Activated CD4-positive, alpha-beta T cell treated with anti-CD3 and anti-CD28 coated beads for 24 hours (primary cell): ENCODE measurements around the gene ATXN1.

Source experiments
- DNase-seq, 2 donors: peaks; one replicate each; pipeline ENCODE4 v3.0.0-alpha.2; 2020; ENCODE audit warnings: low read depth in 2 of 2

Gene ATXN1

DNA sequence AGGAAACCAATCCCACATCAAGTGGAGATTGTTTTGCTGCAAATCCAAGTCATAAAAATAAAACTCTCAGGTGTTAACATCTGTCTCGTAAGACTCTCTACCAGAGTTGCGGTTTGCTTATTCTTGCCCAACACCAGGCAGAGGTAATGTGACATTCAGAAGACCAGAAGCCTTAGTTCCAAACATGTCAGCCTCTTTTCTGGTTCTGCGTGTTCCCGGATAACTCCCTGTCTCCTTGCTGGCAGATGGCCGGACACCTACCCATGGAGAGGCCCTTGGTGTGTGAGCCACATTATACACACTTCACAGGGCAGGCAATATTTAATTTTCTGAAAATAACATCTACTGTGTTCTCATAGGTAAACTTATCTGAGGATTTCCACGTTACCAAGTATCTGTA lies 449.5 kb downstream of the ATXN1 start:
- no peak for DNase-seq

GRCh38 chr6:16306334-16306733 lies 454.9 kb downstream of the ATXN1 start:
- no peak for DNase-seq

DNA sequence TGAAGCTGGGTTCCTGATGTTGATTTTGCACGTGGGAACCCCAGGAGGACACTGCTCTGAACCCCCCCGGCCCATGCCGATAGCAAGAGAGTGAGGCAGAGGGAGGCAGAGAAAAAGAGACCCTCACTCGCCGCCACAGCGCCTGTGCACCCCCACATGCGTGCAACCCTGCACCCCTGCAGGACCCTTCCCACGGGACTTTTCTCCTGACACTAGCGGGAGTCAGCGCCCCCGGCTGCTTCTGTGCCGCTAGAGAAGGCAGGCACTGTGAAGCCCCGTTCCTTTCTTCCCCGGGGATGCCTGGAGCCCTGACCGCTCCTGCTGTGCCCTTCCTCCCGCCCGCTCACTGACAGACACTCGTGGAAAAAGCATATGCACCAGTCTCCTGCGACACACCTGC lies 455.5 kb downstream of the ATXN1 start:
- DNase-seq = no peak

DNA sequence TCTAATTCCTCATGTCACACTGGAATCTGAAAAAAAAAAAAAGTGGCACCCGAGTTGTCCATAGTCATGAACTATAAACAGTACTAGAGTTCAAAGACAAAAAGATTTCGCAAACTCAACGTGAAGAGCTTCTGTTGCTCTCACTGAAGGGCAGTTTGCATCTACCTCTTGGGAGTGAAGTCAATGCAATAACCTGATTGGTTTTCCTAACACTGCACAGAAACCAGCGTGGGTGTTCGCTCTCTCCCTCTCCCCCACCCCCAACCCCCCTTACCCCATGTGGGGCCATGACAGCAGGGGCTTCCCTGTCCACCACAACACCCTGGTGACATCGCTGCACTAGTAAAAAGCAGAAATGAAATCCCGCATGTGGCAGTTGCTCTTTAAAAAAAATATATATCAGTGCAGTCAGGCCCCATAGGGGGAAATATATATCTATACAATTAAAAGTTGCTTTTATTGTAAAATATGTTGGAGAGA lies 456.0 kb downstream of the ATXN1 start:
- no peak for DNase-seq

DNA sequence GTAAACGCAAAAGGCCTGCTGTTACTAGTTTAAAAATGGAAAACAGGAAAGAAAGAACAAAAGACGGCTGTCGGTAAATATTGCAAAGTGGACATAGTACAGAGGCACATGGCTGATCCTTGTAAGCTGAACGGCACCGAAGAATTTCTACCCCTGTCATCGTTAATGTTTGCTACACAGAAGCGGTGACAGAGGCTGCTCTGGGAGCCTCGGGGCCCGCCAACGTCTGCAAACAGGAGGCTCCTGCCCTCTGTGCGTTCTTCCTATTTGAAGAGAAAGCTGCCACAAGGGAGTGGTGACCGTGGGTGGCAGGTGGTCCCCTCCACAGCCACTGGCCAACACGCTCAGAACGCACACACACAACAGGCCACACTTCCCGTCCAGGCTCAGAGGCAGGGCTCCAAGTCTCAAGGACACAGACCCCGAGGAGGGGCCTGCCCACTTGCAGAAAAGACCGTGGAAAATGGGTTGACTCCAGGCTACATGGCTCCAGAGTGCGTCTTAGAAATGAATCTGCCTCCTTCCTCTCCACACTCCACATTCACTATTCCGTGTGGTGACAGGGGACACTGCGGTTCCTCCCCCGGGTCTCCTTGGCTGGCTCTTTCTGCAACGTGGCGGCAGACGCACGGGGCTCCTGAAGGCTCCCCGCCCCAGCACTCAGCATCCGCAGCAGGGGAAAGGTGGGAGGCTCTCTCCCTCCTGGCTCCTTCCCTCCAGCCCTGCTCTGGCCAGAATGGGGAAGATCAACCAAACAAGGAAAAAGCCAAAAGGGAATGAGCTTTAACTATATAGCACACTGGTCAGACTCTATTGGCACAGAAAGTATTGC lies 458.3 kb downstream of the ATXN1 start:
- no peak for DNase-seq

DNA sequence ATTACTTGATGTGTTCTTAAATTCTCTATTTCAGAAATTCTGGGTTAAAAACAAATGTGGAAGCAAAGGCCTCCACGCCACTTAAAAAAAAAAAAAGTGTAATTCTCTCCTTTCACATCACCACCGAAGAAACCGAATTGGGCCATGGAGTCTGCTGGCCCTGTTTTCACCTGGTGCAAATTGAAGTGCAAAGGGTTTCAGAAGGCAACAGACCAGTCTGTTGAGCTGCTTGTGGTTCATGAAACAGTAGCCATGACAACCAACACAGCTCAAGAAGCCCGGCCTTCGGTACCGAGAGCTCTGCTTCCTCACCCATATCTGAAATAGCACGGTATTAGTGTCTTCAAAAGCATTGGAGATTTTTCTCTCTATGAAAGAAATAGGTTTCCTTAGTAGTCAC lies 459.7 kb downstream of the ATXN1 start:
- DNase-seq = no peak

DNA sequence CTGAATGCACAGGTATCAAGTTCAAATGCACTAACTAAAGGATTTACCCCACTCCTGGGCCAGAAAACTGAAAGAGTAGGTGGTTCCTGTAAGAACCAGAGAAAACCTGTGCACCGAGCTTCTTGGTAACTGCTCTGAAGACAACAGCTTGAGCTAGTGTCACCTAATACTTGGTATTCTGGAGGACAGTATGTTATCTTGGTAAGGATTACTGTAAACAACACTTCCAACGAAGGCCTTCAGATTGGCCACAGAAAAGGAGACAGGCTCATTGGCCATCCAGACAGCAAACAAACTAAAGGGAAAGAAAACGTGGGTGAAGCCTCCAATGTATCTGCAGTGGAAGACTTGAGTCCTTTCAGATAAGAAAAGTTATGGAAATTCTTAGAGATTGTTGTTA lies 461.4 kb downstream of the ATXN1 start:
- no peak for DNase-seq

- no peak for DNase-seq
These were observed 465.1 kb downstream of the ATXN1 start for GRCh38 chr6:16296061-16296670.

- DNase-seq = no peak
These were observed 465.8 kb downstream of the ATXN1 start for GRCh38 chr6:16295471-16295870.

GRCh38 chr6:16295060-16295459 lies 466.2 kb downstream of the ATXN1 start:
- no peak for DNase-seq

- no peak for DNase-seq
These were observed 466.9 kb downstream of the ATXN1 start for GRCh38 chr6:16294371-16294770.

- DNase-seq = no peak
These were observed 468.3 kb downstream of the ATXN1 start for GRCh38 chr6:16292942-16293341.

- no peak for DNase-seq
These were observed 468.8 kb downstream of the ATXN1 start for GRCh38 chr6:16292432-16292831.

DNA sequence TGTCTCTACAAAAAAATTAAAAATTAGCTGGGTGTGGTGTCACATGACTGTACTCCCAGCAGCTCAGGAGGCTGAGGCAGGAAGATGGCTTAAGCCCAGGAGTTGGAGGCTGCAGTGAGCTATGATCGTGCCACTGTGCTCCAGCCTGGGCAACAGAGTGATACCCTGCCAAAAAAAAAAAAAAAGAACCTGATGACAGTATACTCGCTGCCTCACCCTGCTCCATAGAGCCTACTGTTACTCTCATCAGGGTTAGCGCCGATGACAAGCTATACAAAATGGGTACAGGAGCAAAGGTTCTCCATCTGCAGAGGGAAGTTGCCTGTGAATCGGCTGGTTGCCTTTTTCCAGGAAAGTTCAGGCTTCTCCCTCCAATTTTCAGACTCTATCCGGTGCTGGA lies 469.5 kb downstream of the ATXN1 start:
- DNase-seq = no peak

GRCh38 chr6:16288163-16288562 lies 473.1 kb downstream of the ATXN1 start:
- DNase-seq = no peak

DNA sequence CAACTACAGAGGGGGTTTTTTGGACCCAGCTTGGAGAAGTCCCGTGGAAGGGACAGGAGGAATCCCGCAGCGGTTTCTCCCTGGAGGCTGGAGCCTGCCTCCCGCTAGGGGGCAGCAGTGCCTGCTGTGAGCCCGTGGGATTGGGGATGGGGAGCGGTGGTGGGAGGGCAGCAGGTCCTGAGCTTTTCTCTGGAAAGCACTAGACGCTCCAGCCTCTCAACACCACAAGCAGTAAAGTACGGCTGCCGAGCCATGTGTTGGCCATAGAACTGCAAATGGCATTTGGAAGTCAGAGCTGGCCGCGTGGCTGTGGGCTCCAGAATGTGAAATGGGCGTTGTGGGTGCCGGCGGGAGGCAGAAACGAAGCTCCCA lies 475.1 kb downstream of the ATXN1 start:
- DNase-seq = peak in 1 of 2 donors; percentile 11

DNA sequence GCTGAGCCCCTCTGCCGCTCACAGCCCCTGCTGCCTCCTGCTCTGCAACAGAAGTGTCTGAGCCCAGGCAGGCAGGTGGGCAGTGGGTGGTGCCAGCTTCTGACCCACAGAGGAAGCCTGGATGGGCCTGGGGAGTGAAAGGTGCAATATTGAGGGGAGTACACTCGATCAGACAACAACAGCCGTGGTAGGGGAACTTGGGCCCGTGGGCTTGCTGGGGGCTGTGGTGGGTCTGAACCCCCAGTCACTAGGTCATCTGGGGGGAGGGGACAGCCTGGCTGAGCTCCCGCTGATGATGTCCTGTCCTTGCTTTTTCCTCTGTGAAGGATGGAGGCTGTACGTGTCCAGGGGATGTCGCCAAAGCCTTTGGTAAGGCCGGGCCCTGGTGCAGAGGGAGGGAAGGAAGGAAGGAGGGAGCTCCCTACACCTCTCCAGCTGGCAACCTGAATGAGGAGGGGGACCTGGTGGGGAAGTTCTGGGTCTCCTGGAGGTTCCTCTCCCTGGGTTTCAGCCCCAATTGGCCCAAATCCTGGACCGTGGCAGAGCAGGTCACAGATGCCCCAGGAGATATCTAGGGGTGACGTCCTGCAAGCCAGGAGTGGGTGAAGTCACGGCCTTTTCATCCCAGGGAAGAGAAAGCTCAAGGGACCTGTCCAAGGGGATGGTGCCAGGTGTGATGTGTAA lies 475.7 kb downstream of the ATXN1 start:
- no peak for DNase-seq

- DNase-seq = no peak
These were observed 476.8 kb downstream of the ATXN1 start for GRCh38 chr6:16284472-16284871.

DNA sequence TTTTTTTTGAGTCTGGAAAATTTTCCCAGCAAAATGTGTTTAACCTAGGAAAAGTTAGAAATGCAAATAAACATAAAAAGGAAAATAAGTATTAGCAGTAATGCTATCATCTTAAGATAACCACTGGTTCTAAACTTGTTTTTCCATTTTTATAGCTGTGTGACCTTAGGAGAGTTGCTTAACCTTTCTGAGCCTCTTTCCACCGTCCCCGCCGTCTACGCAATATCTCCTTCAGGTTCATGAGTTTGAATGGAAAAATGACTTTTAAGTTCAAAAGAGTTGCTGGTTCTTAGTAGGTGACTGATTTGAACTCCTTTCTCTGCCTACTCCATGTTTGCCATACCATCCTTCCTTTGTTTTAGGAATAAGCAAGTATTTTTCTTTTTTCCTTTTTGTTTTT lies 478.9 kb downstream of the ATXN1 start:
- no peak for DNase-seq

DNA sequence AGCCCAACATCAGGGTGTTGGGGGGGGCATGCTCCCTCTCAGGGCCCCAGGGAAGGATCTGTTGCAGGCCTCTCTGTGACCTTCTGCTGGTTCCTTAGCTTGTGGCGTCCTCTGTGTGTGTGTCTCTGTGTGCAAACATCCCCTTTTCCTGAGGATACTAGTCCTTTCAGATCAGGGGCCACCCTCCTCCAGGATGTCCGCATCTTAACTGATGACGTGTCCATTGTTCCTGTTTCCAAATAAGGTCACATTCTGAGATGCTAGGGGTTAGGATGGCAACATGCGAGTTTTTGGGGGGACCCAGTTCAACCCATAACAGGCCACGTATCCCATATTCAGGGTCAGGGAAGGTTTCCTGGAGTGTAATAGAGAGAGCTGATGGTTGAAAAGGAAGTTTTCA lies 482.0 kb downstream of the ATXN1 start:
- no peak for DNase-seq

DNA sequence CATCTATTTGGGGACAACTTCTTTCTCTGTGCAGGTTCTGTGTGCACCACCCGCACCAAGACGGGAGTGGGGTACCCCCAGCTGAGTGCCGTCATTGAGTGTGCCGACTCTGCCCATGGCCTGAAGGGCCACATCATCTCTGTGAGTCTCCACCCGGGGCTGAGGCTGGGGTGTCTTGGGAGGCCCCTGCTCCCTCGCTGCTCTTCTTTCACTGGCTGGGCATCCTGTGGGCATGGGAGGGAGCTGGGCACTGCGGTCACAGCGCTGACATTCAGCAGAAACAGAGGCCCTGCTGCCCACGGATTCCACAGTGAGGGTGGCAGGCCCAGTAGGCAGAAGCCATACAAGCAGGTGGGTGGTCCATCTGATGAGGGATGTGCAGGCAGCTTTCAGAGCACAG lies 482.5 kb downstream of the ATXN1 start:
- DNase-seq = no peak

DNA sequence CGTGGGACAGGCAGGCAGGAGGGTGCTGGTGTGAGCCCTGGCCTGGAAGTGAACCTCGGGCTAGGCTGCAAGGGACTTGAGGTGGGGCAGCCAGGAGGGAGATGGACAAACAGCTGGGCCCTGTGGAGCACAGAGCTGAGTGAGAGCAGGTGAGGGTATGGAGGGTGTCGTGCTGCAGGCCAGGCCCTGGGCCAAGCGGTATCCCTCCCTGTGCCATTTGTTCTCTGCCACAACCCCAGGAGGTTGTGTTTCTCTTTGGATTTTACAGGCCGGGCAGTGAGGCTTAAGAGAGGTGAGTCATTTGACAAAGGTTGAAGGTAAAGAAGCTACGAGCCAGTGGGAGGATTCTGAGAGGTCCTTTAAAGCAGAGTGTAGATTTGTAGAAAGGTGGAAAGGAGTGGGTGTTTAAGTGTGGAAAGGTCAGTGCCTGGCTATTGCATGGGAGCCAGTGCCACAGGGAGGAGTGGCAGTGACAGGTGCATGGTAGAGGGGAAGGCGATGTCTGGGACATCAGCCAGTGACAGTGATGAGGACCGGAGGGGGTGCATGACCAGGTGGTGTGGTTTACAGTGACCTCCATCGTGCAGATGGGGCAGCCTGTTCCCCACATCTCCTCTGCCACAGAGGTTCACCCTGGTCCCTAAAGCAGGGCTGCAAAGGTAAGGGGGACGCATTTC lies 483.1 kb downstream of the ATXN1 start:
- DNase-seq = no peak
